ENCODE results near the gene ITM2C.

Gene ITM2C

DNA sequence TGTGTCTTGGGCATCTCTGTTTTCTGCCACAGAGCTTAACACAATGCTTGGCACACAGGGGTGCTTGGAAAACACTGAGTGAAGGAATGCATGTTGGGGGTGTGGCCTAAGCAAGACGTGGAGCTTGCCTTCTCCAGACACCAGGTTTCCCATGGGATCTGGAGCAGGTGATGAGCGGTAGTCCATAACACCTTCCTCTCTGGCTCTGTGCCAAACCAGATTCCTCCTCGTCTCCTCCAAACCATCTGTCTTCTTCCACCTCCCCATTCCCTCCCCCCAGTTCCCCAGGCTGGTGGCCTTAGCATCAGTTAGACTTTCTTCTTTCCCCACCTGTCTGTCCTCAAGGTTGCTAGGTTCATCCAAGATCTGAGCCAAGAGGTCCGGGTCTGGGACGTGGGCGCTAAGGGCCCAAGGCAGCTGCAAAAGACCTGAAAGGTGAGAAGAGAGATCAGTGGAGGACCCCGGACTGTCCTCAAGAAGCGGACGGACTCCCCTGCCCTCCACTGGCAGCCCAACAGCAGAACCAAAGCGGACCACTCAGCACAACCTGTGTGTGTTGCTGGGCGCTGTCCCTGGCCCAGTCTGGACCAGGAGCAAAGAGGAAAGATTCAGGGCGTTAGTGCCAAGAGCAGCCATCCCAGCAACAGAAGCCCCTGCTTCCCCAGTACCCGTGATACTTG, 1.2 kb upstream of the ITM2C start:
- TF ChIP-seq, protein P1, sequence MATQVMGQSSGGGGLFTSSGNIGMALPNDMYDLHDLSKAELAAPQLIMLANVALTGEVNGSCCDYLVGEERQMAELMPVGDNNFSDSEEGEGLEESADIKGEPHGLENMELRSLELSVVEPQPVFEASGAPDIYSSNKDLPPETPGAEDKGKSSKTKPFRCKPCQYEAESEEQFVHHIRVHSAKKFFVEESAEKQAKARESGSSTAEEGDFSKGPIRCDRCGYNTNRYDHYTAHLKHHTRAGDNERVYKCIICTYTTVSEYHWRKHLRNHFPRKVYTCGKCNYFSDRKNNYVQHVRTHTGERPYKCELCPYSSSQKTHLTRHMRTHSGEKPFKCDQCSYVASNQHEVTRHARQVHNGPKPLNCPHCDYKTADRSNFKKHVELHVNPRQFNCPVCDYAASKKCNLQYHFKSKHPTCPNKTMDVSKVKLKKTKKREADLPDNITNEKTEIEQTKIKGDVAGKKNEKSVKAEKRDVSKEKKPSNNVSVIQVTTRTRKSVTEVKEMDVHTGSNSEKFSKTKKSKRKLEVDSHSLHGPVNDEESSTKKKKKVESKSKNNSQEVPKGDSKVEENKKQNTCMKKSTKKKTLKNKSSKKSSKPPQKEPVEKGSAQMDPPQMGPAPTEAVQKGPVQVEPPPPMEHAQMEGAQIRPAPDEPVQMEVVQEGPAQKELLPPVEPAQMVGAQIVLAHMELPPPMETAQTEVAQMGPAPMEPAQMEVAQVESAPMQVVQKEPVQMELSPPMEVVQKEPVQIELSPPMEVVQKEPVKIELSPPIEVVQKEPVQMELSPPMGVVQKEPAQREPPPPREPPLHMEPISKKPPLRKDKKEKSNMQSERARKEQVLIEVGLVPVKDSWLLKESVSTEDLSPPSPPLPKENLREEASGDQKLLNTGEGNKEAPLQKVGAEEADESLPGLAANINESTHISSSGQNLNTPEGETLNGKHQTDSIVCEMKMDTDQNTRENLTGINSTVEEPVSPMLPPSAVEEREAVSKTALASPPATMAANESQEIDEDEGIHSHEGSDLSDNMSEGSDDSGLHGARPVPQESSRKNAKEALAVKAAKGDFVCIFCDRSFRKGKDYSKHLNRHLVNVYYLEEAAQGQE (IDR thresholded peaks at IDR 0.05; ENCODE audit: insufficient read depth in 1 of 2, low read depth in 2 of 2, low read length in 2 of 2) = no peak
- TF ChIP-seq TAF1 (IDR thresholded peaks at IDR 0.05; ENCODE audit: borderline replicate concordance, insufficient read depth, low read length) (no peak), POLR2AphosphoS5 (IDR thresholded peaks at IDR 0.05; ENCODE audit: low read depth, low read length) (no peak), FOXP2 (optimal IDR thresholded peaks at IDR 0.05; ENCODE audit: borderline replicate concordance, extremely low read depth, extremely low read length, insufficient read depth) (no peak), SIN3A (IDR thresholded peaks at IDR 0.05; ENCODE audit: borderline replicate concordance, insufficient read depth, low read length) (no peak)

DNA sequence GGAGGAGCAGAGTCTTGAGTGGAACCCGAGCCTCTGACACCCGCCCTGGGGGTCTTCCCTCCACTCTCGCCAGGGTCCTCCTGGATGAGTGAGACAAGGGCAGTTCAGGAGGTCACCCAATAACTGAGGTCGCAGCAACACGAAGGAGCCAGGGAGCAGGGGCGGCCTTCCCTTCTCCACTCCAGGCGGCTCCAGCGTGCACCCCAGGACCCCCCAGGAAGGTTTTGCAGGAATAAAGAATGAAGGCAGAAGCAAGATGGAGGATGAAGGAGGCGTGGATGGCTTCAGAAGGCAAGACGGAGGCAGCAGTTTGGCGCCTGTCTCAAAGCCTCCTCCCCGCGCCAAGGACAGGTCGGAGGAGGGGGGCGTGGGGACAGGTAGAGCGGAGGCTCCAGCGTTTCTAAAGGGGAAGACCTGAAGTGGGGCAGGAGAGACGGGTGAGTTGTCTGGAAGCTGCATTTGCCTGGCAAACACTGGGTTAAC, 579 bp upstream of the ITM2C start:
- TF ChIP-seq, protein P1 (IDR thresholded peaks at IDR 0.05; ENCODE audit: insufficient read depth in 1 of 2, low read depth in 2 of 2, low read length in 2 of 2) = no peak
- TF ChIP-seq FOXP2 (optimal IDR thresholded peaks at IDR 0.05; ENCODE audit: borderline replicate concordance, extremely low read depth, extremely low read length, insufficient read depth) (no peak), TAF1 (IDR thresholded peaks at IDR 0.05; ENCODE audit: borderline replicate concordance, insufficient read depth, low read length) (no peak), SIN3A (IDR thresholded peaks at IDR 0.05; ENCODE audit: borderline replicate concordance, insufficient read depth, low read length) (no peak), POLR2AphosphoS5 (IDR thresholded peaks at IDR 0.05; ENCODE audit: low read depth, low read length) (no peak)

- TF ChIP-seq TAF1 (IDR thresholded peaks at IDR 0.05; ENCODE audit: borderline replicate concordance, insufficient read depth, low read length) (no peak), SIN3A (IDR thresholded peaks at IDR 0.05; ENCODE audit: borderline replicate concordance, insufficient read depth, low read length) (no peak), FOXP2 (optimal IDR thresholded peaks at IDR 0.05; ENCODE audit: borderline replicate concordance, extremely low read depth, extremely low read length, insufficient read depth) (no peak), POLR2AphosphoS5 (IDR thresholded peaks at IDR 0.05; ENCODE audit: low read depth, low read length) (no peak)
- TF ChIP-seq, protein P1 (IDR thresholded peaks at IDR 0.05; ENCODE audit: insufficient read depth in 1 of 2, low read depth in 2 of 2, low read length in 2 of 2) = no peak
These were observed 594 bp downstream of the ITM2C start for GRCh38 chr2:230865307-230865765.

DNA sequence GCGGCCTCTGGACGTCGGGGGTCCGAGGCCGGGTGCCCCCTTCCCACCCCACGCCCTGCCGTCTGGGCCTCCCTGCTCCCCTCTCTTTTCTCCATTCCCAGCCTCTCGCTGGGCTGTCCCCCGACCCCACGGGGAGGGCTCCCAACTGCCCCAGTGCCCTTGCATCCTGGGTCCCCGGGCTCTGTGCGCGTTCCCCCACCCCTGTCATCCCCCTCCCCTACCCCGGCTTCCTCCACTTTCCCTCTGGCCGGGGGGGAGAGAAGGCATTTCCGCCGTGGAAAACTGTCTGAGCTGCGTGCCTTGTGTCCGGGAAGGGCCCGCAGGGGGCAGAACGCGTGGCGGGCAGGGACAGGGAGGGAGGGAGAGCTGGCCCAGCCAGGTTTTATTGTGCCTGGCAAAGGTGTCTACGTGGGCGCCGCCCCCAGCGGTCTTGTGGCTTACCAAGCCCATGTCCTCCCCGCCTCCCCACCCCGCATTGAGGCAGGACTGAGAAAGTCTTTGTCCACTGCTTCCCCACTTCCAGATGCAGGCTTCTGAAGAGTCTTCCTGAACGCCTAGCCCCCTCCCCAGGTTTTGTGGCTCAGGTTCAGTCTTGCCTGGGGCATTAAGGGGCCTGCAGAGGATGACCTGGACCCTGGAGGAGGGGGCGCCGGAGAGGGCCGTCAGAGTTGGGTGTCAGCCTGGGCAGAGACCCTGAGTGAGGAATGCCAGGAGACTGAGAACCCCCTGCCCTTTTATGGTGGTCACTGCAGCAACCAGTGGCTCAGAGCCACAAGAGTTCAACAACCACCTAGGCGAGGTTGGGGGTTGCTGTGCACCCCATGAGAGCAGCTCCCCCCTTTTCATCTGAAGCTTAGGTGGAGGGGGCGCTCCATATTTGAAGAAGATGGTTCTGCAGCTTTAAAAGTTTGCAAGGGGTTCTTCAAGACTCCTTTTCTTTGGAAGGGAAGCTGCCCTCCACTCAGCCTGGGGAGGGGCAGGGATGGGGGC, 1.3 kb downstream of the ITM2C start:
- no peak for TF ChIP-seq FOXP2 (optimal IDR thresholded peaks at IDR 0.05; ENCODE audit: borderline replicate concordance, extremely low read depth, extremely low read length, insufficient read depth)
- TF ChIP-seq, protein P1 (IDR thresholded peaks at IDR 0.05; ENCODE audit: insufficient read depth in 1 of 2, low read depth in 2 of 2, low read length in 2 of 2) = no peak
- TF ChIP-seq SIN3A (IDR thresholded peaks at IDR 0.05; ENCODE audit: borderline replicate concordance, insufficient read depth, low read length) = no peak
- TF ChIP-seq POLR2AphosphoS5 (IDR thresholded peaks at IDR 0.05; ENCODE audit: low read depth, low read length) = no peak
- no peak for TF ChIP-seq TAF1 (IDR thresholded peaks at IDR 0.05; ENCODE audit: borderline replicate concordance, insufficient read depth, low read length)

Measured in PFSK-1 (cell line).